ENCODE results near the gene GPR161.

GPR161 gene

GRCh38 chr1:168146626-168147025 is 9.9 kb upstream of the GPR161 start:
- DNase-seq (ENCODE audit: low read depth) = no peak

- DNase-seq (ENCODE audit: low read depth) = no peak
Observed at GRCh38 chr1:168146160-168146539, 9.4 kb upstream of the GPR161 start.

GRCh38 chr1:168145184-168146159 is 8.7 kb upstream of the GPR161 start:
- peak; percentile 82 for DNase-seq (ENCODE audit: low read depth)

- DNase-seq (ENCODE audit: low read depth) = no peak
Observed at GRCh38 chr1:168141871-168142385, 5.2 kb upstream of the GPR161 start.

DNA sequence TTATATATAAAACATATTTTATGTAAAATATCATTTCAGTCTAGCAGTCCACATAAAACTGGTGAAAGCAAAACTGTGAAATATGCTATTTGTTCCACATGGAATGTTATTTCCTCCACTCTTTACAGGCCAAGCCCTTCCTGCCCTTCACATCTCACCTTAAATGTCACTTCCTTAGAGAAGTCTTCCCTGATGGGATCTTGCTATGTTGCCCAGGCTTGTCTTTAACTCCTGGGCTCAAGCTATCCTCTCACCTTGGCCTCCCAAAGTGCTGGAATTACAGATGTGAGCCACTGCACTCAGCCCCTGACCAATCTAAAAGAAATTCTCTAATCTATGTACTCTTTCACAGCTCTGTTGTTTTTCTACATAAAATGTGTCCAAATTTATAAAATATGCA is 2.3 kb upstream of the GPR161 start:
- no peak for DNase-seq (ENCODE audit: low read depth)

- no peak for DNase-seq (ENCODE audit: low read depth)
Observed at GRCh38 chr1:168138134-168138533, 1.4 kb upstream of the GPR161 start.

DNA sequence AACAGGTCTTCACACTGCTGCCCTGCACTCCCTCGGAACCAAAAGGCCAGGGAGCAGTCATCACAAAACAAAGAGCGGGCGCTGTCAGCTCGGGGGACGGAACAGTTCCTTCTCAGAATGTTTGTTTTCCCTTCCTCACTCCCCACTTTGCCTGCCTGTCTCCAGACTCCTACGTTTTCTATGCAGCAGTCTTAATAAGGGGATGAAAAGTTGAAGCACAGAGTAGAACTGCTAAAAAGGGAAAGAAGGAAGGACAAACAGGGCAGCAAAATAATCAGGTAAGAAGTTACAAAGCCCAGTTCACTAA is 738 bp upstream of the GPR161 start:
- no peak for DNase-seq (ENCODE audit: low read depth)

DNA sequence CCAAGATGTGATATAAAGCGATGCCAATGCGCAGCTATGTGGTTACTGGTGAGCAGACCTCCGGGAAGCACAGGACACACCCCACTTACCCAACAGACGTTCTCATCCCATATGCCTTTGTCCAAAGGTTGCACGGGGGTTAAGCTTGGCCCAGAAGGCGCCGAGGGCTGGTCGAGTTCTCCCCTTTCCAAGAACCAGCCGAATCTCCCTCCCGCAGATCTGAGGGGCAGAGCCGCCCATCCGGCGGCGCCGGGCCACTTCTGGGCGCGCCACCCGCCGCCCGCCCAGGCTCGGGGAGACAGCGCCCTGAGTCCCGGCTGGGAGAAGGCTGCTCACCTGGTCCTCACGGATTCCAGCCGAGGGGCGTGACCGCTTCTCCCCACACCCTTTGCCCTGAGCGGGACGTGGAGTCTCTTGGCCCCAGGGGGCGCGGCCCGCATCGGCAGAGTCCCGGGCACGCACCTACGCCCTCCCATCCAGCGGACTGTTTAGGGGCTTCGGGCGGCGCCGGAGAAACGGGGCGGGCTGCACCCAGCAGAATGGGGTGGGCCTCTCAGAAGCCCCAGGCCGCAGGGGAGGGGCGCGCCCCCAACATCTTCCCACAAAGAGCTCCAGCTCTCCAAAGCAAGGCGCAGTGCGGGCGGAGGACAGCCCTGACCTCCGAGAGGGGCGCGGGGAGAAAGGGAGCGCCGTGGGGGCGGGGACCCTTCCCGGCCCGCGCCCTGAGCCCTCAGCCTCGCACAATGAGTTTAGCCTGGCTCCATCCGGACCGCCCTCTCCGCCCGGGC is 615 bp downstream of the GPR161 start:
- no peak for DNase-seq (ENCODE audit: low read depth)

GRCh38 chr1:168135116-168135920 is 1.4 kb downstream of the GPR161 start:
- no peak for DNase-seq (ENCODE audit: low read depth)

- DNase-seq (ENCODE audit: low read depth) = no peak
Observed at GRCh38 chr1:168134642-168135041, 2.1 kb downstream of the GPR161 start.

DNA sequence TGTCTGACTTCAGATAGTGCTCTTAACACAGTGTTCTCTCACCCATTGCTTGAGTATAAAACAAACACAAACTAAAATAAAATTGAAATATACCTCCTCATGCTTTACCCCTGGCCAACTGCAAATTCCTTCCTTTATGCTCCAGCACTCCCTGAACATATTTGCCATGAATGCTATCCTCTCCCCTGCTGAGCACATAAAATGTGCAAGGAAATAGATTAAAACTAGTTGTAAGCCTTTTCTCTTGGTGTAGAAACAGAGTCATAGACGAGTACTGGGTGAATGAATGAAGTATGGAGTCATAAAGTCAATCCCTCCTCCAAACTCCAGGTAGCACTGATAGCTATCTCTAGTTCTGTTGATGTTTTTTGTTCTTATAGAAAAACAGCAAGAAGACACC is 2.6 kb downstream of the GPR161 start:
- DNase-seq (ENCODE audit: low read depth) = no peak

DNA sequence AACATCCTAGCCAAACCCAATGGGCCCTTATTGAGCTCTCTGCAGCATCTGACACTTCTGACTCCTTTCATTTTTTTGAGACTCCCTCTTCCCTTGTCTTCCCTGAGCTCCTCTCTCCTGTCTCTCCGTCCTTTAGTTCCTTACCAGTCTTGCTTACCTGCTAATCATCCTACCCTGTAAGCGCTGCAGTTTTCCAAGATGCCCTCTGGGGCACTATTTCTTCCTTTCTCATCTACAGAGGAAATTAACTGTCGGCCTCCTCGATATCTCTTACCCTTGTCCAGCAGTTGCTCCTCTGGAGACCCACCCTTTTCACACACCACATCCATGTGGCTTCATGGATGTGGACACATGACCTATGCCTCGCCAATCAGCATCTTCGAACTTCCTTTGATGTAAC is 6.8 kb downstream of the GPR161 start:
- no peak for DNase-seq (ENCODE audit: low read depth)

DNA sequence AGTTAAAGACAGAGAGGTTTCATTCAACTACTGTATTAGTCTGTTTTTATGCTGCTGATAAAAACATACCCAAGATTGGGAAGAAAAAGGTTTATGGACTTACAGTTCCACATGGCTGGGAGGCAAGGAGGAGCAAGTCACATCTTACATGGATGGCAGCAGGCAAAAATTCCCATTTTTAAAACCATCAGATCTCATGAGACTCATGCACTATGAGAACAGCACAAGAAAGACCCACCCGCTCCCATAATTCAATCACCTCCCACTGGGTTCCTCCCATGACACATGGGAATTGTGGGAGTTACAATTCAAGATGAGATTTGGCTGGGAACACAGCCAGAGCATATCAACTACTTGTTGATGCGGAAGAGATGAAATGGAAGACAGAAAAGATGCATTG is 9.2 kb downstream of the GPR161 start:
- no peak for DNase-seq (ENCODE audit: low read depth)

- DNase-seq (ENCODE audit: low read depth) = no peak
Observed at GRCh38 chr1:168125051-168125450, 11.7 kb downstream of the GPR161 start.

DNA sequence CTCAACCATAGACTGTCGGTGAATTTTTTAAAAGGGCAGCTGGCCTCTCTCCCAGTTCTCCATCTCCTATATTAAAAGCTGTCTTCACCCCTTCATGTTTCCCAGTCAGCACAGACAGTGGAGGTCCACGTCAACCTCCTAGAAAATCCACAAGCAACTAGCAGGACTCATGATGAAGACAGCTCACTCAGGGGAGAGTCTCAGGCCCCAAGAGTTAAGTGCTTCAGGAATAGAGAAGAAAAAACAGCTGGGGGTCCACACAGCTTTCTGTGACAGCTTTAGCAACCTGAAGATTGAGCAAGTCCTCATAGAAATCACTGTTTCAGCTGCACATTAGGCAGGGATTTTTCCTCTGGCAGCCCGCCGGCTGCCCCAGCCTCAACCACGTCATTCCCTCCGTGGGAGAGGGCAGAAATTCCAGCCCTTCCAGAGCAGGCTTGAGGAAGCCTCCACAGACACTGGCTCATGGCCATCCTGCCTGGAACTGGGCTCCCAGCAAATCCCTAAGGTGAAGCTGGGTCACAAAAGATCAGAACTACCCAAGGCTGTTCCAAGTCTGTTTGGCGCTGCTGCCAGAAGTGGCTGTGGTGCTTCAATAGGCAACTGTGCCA is 15.2 kb downstream of the GPR161 start:
- no peak for DNase-seq (ENCODE audit: low read depth)

DNA sequence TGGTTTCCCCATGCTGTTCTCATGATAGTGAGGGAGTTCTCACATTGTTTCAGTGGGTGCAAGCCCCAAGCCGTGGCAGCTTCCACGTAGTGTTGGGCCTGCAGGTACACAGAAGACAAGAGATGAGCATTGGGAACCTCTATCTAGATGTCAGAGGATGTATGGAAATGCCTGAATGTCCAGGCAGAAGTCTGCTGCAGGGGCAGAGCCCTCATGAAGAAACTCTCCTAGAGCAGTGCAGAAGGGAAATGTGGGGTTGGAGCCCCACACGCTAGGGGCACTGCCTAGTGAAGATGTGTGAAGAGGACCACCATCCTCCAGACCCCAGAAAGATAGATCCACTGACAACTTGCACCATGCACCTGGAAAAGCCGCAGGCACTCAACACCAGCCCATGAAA is 17.0 kb downstream of the GPR161 start:
- no peak for DNase-seq (ENCODE audit: low read depth)

GRCh38 chr1:168116327-168116799 is 20.4 kb downstream of the GPR161 start:
- no peak for DNase-seq (ENCODE audit: low read depth)

DNA sequence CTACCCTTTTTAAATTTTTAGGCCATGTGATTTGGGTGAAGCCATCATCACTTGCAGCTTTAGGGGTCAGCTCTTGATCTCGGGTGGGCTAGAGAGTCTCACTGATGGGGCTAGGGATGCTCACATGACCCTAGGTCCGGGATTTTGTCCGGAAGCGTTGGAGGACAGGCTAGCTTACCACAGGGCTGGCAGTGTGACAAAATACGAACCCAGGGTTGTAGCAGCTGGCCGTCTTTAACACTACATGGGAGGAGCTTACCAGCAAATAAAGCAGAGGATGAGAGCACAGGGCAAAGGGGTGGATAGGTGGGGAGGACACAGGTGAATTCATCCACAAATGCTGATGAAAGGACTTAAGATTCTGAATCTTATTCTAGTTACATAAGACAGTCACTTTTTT is 21.9 kb downstream of the GPR161 start:
- no peak for DNase-seq (ENCODE audit: low read depth)

DNA sequence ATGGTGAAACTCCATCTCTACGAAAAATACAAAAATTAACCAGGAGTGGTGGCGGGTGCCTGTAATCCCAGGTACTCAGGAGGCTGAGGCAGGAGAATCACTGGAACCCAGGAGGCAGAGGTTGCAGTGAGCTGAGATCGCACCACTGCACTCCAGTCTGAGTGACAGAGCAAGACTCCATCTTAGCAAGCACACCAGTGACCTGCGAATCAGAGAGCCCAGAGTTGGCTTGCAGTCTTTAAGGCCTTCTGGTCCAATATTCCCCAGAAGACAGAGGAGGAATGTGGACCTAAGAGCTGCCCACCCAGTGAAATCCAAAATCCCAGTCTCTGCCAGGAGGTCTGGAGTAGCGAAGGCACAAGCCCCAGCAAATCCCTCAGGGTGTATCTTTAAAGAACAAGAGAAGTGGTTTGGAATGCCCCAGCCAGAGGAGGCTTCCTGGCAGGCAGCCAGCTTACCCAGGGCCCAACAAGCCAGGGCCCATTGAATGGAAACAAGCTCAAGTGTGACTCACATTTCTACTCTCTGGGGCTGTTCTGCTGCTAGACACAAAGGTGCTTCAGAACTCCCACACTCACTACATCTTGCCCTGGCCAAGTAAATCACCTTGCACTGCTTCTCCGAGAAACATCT is 23.9 kb downstream of the GPR161 start:
- DNase-seq (ENCODE audit: low read depth) = no peak

- no peak for DNase-seq (ENCODE audit: low read depth)
Observed at GRCh38 chr1:168110896-168111545, 25.7 kb downstream of the GPR161 start.

GRCh38 chr1:168106274-168106673 is 30.5 kb downstream of the GPR161 start:
- DNase-seq (ENCODE audit: low read depth) = no peak
